GM12892 (cell line): Measurements from ENCODE around the gene PRDM15.

Experiments
- POLR2A ChIP-seq: IDR thresholded peaks from 2 replicates; pipeline ENCODE4 v1.6.1; 2011; ENCODE audit warnings: low read depth, low read length, control low read depth
- POLR2AphosphoS5 ChIP-seq: IDR thresholded peaks from 2 replicates; pipeline ENCODE4 v1.6.1; 2011; ENCODE audit warnings: low read depth, low read length, control low read depth
- TAF1 ChIP-seq: IDR thresholded peaks from 2 replicates; pipeline ENCODE4 v1.6.1; 2011; ENCODE audit warnings: low read depth, mild to moderate bottlenecking, control low read depth, low read length, borderline replicate concordance

DNA sequence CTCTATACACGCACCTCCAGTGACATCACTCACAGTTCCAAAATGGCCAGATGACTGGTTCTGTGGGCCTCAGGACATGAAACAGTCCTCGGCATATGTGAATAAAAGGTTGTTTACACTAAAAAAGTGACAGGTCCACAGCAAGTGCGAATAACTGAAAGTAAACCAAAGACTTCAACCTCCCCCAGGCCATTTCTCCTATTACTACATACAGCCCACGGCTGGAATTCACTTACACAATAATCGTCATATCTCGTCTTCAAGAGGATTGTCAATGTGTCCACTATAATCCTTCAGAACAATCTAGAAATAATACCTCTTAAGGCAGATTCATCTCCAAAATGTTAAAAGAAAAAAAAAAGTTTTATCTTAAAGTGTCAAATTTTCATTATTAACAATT lies 1.9 kb upstream of the PRDM15 start:
- TF ChIP-seq POLR2A = no peak
- no peak for TF ChIP-seq TAF1
- TF ChIP-seq POLR2AphosphoS5 = no peak
